Renal cortical epithelial cell (primary cell): ENCODE data around the gene ACACA. TPM values are rescaled to one million over a fixed set of nuclear protein-coding genes. Genes with fewer than 3 reads are reported as not detected.
"Not testable (repeated sequence)": the region's sequence is repeated elsewhere in the genome, so short reads cannot be mapped to it uniquely, and the experiment has no call there.

Experiments used
- DNase-seq: peaks from one replicate; pipeline ENCODE4 v3.0.0-alpha.2; 2011; ENCODE audit warnings: low read depth
- total RNA-seq: library from RNA; depleted of rRNA; stranded (reverse); fragments of >200 nt; gene quantifications from 2 replicates; pipeline ENCODE4 v1.2.3, GENCODE V29; 2014

The ACACA gene
- total RNA-seq, 1 donor from 2014 or later, result 77.5 TPM

GRCh38 chr17:37393352-37393751 is 13.3 kb downstream of the ACACA start:
- no peak for DNase-seq

GRCh38 chr17:37392024-37392590 is 14.5 kb downstream of the ACACA start:
- peak; percentile 86 for DNase-seq

GRCh38 chr17:37391146-37391545 is 15.5 kb downstream of the ACACA start:
- DNase-seq, result no peak

GRCh38 chr17:37389160-37389559 is 17.5 kb downstream of the ACACA start:
- DNase-seq, result no peak

- DNase-seq, result peak; percentile 53
These were observed 18.4 kb downstream of the ACACA start for GRCh38 chr17:37388266-37388665.

- no peak for DNase-seq
These were observed 20.2 kb downstream of the ACACA start for GRCh38 chr17:37386462-37386861.

GRCh38 chr17:37385474-37385990 is 21.1 kb downstream of the ACACA start:
- DNase-seq, result no peak

- DNase-seq, result no peak
These were observed 22.0 kb downstream of the ACACA start for GRCh38 chr17:37384560-37385149.

GRCh38 chr17:37382056-37382455 is 24.6 kb downstream of the ACACA start:
- DNase-seq, result no peak

GRCh38 chr17:37375706-37376105 is 30.9 kb downstream of the ACACA start, which contains the start of gene C17orf78:
TSS of gene C17orf78 (plus strand) at chr17:37375985. CDS start at chr17:37376093, 108 bp downstream.
- no peak for DNase-seq

GRCh38 chr17:37373530-37374159 is 33.0 kb downstream of the ACACA start:
- DNase-seq, result peak; percentile 83

- peak; percentile 78 for DNase-seq
These were observed 38.1 kb downstream of the ACACA start for GRCh38 chr17:37368577-37368976.

- no peak for DNase-seq
These were observed 41.0 kb downstream of the ACACA start for GRCh38 chr17:37365589-37365988.

GRCh38 chr17:37361543-37361942 is 45.1 kb downstream of the ACACA start:
- DNase-seq, result no peak

- DNase-seq, result peak; percentile 38
These were observed 46.0 kb downstream of the ACACA start for GRCh38 chr17:37360632-37361031.

- peak; percentile 36 for DNase-seq
These were observed 46.9 kb downstream of the ACACA start for GRCh38 chr17:37359682-37360188.

GRCh38 chr17:37358830-37359681 is 47.6 kb downstream of the ACACA start:
- peak; percentile 85 for DNase-seq

GRCh38 chr17:37358098-37358829 is 48.4 kb downstream of the ACACA start:
- DNase-seq, result peak; percentile 38

GRCh38 chr17:37356796-37357569 is 49.7 kb downstream of the ACACA start:
- peak; percentile 28 for DNase-seq

- DNase-seq, result not testable (repeated sequence)
These were observed 59.7 kb downstream of the ACACA start for GRCh38 chr17:37346863-37347402.
